ENCODE measurements around the gene CAMK4. TPM values are rescaled to one million over a fixed set of nuclear protein-coding genes. Genes with fewer than 3 reads are reported as not detected.

Gene CAMK4
- total RNA-seq, 1 experiment from 2014 or later, result 10.6 TPM

GRCh38 chr5:111299067-111299481 is 74.9 kb downstream of the CAMK4 start (continued):
- TF ChIP-seq PREB (CRISPR knock-in tag; IDR thresholded peaks at IDR 0.05; ENCODE audit: borderline replicate concordance), result no peak
- no peak for TF ChIP-seq NFE2L1 (CRISPR knock-in tag; IDR thresholded peaks at IDR 0.05)
- TF ChIP-seq FOXJ3 (CRISPR knock-in tag; IDR thresholded peaks at IDR 0.05; ENCODE audit: borderline replicate concordance), result no peak

DNA sequence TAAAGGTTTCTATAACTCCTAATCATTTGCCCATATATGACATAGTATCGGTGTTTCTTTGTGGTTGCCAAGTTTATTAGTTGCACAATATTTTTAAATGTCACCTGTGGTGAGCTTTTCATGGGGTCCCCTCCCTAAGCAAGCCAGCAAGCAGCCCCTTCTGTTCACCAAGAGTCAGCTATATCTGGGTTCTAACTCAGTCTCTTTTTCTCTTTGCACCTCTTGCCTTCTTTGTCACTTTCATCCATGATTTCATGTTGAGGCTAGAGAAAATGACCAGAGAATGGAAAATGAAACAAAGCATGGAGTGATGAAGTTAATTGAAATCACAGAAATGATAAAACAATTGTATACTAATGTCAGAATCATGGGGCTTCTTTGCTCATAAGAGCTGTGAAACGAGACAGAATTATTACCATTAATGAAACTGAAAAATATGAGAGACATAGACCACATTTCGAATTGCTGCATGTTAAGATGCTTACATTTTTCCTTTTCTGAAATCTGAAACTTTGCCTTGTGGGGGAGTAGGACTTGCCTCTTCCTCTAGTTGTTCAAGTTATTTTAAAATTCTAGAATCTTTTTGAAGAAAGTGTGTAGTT is 75.7 kb downstream of the CAMK4 start:
- Mint-ChIP-seq H3K27ac (no peak overlapping the region), H3K4me1 (peaks cover 12% of the 10 kb centered on the region)
- POLR2A ChIA-PET, result no interaction called here

More for the DNA sequence above, 75.7 kb downstream of the CAMK4 start:
- Mint-ChIP-seq H3K4me3 (no peak overlapping the region), H3K36me3 (peaks cover 20% of the 10 kb centered on the region), H3K27me3 (ENCODE audit: low read depth) (no peaks in the 10 kb centered on the region), H3K9me3 (peaks cover 17% of the 10 kb centered on the region)
- CTCF ChIA-PET, result interaction anchor here (0.9 kb wide), 1 partner anchor 21 kb away, joined by 3 read pairs; no protein-coding TSS in a partner anchor
- ATAC-seq (no peak), DNase-seq (ENCODE audit: low spot score) (no peak)
- TF ChIP-seq FOXP1 (CRISPR knock-in tag; IDR thresholded peaks at IDR 0.05; ENCODE audit: borderline replicate concordance) (no peak), FOXP4 (CRISPR knock-in tag; IDR thresholded peaks at IDR 0.05) (no peak), SMAD3 (CRISPR knock-in tag; IDR thresholded peaks at IDR 0.05; ENCODE audit: borderline replicate concordance) (no peak), GTF2I (CRISPR knock-in tag; conservative IDR thresholded peaks at IDR 0.05) (no peak), NR1H2 (CRISPR knock-in tag; IDR thresholded peaks at IDR 0.05) (no peak), PRRX2 (CRISPR knock-in tag; IDR thresholded peaks at IDR 0.05) (no peak), E2F4 (CRISPR knock-in tag; IDR thresholded peaks at IDR 0.05; ENCODE audit: borderline replicate concordance, low read depth) (no peak), NFATC4 (CRISPR knock-in tag; IDR thresholded peaks at IDR 0.05) (no peak), ZSCAN18 (CRISPR knock-in tag; IDR thresholded peaks at IDR 0.05) (no peak), KAT7 (CRISPR knock-in tag; IDR thresholded peaks at IDR 0.05; ENCODE audit: borderline replicate concordance) (no peak), ZNF423 (CRISPR knock-in tag; IDR thresholded peaks at IDR 0.05) (no peak), NFE2L1 (CRISPR knock-in tag; IDR thresholded peaks at IDR 0.05) (no peak), PREB (CRISPR knock-in tag; IDR thresholded peaks at IDR 0.05; ENCODE audit: borderline replicate concordance) (no peak)
- TF ChIP-seq, protein P1, sequence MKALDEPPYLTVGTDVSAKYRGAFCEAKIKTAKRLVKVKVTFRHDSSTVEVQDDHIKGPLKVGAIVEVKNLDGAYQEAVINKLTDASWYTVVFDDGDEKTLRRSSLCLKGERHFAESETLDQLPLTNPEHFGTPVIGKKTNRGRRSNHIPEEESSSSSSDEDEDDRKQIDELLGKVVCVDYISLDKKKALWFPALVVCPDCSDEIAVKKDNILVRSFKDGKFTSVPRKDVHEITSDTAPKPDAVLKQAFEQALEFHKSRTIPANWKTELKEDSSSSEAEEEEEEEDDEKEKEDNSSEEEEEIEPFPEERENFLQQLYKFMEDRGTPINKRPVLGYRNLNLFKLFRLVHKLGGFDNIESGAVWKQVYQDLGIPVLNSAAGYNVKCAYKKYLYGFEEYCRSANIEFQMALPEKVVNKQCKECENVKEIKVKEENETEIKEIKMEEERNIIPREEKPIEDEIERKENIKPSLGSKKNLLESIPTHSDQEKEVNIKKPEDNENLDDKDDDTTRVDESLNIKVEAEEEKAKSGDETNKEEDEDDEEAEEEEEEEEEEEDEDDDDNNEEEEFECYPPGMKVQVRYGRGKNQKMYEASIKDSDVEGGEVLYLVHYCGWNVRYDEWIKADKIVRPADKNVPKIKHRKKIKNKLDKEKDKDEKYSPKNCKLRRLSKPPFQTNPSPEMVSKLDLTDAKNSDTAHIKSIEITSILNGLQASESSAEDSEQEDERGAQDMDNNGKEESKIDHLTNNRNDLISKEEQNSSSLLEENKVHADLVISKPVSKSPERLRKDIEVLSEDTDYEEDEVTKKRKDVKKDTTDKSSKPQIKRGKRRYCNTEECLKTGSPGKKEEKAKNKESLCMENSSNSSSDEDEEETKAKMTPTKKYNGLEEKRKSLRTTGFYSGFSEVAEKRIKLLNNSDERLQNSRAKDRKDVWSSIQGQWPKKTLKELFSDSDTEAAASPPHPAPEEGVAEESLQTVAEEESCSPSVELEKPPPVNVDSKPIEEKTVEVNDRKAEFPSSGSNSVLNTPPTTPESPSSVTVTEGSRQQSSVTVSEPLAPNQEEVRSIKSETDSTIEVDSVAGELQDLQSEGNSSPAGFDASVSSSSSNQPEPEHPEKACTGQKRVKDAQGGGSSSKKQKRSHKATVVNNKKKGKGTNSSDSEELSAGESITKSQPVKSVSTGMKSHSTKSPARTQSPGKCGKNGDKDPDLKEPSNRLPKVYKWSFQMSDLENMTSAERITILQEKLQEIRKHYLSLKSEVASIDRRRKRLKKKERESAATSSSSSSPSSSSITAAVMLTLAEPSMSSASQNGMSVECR (CRISPR knock-in tag; IDR thresholded peaks at IDR 0.05; ENCODE audit: borderline replicate concordance), result no peak
